Calu3 (cell line): ENCODE measurements around the gene NDST4. TPM values are rescaled to one million over a fixed set of nuclear protein-coding genes. Genes with fewer than 3 reads are reported as not detected.

Source experiments
- BruUV-seq: library from RNA; stranded (reverse); fragments of 400-500 nt; replicated peaks from 2 replicates; lab custom pipeline; 2021; lab: Mats Ljungman, UMichigan
- CTCF ChIA-PET: fragments of 300-600 bp; sonication (Branson Sonifier 250); formaldehyde crosslinking; loops from one replicate; lab custom pipeline; 2022; ENCODE audit warnings: antibody characterized with exemption; lab: Charles Lee
- DNase-seq: peaks from one replicate; pipeline ENCODE4 v3.0.0; 2022
- H3K27ac Mint-ChIP-seq: one replicate; pipeline ENCODE4 v1.8.0; 2022; ENCODE audit warnings: mixed read lengths; ENCODE audit not compliant: unreplicated experiment
- H3K27me3 Mint-ChIP-seq: one replicate; pipeline ENCODE4 v1.8.0; 2022; ENCODE audit warnings: mixed read lengths; ENCODE audit not compliant: unreplicated experiment
- H3K36me3 Mint-ChIP-seq: one replicate; pipeline ENCODE4 v1.8.0; 2022; ENCODE audit warnings: mild to moderate bottlenecking, moderate library complexity, mixed read lengths; ENCODE audit not compliant: insufficient read depth, unreplicated experiment
- H3K4me1 Mint-ChIP-seq: one replicate; pipeline ENCODE4 v1.8.0; 2022; ENCODE audit warnings: mild to moderate bottlenecking, low read depth, mixed read lengths; ENCODE audit not compliant: unreplicated experiment
- H3K4me3 Mint-ChIP-seq: one replicate; pipeline ENCODE4 v1.8.0; 2022; ENCODE audit warnings: mild to moderate bottlenecking, low read depth, moderate library complexity, mixed read lengths; ENCODE audit not compliant: unreplicated experiment
- H3K9me3 Mint-ChIP-seq: one replicate; pipeline ENCODE4 v1.8.0; 2022; ENCODE audit warnings: low read depth, mixed read lengths; ENCODE audit not compliant: unreplicated experiment
- CTCF ChIP-seq: fragments of 200-600 bp; IDR thresholded peaks from one replicate; pipeline ENCODE4 v1.8.0; 2022; ENCODE audit warnings: antibody characterized with exemption; ENCODE audit not compliant: unreplicated experiment
- intact Hi-C: fragments of 100-400 bp; cut with micrococcal nuclease; formaldehyde crosslinking; loops from one replicate; pipeline ENCODE4 v1.10.0; 2022; ENCODE audit not compliant: unreplicated experiment
- total RNA-seq: library from RNA; stranded (reverse); gene quantifications from 2 replicates; pipeline ENCODE4 v1.2.3, GENCODE V29; 2022

Gene NDST4
- total RNA-seq, 1 experiment from 2014 or later = not detected

DNA sequence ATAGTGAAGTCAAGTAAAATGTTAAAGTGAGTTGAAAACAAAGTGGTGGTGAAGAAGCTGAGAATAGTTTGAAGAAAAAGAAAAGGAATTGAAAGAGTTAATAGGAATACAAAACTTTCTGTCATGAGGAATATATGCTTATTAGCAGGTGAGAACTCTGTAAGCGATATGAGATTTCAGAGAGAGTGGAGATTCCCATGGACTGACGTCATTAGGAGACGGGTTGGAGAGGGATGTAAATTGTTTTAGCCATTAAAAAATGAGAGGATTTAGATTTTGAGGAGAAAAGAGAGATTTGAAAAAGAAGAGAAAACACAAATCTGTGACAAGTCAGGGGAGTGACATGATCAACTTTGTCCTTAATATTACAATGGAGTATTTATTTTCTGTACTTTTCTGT, 11.7 kb downstream of the NDST4 start:
- no peaks in the 10 kb centered on the region for H3K27me3 Mint-ChIP-seq
- H3K36me3 Mint-ChIP-seq = no peaks in the 10 kb centered on the region
- TF ChIP-seq CTCF = no peak
- H3K9me3 Mint-ChIP-seq = no peaks in the 10 kb centered on the region
- H3K4me1 Mint-ChIP-seq = no peaks in the 10 kb centered on the region
- no peak overlapping the region for H3K4me3 Mint-ChIP-seq
- H3K27ac Mint-ChIP-seq = no peak overlapping the region
- DNase-seq = no peak
- no TSS peak for BruUV-seq
- intact Hi-C loops = no loop called here
- CTCF ChIA-PET = no interaction called here

GRCh38 chr4:115090483-115091075, 22.8 kb downstream of the NDST4 start:
- peak; percentile 19 for TF ChIP-seq CTCF
- DNase-seq = no peak
- H3K9me3 Mint-ChIP-seq = no peaks in the 10 kb centered on the region
- BruUV-seq = no TSS peak
- no peak overlapping the region for H3K4me3 Mint-ChIP-seq
- no peaks in the 10 kb centered on the region for H3K4me1 Mint-ChIP-seq
- intact Hi-C loops = loop anchor here (2.0 kb wide), 2 partner anchors 446 to 762 kb away; no protein-coding TSS in a partner anchor
- no peaks in the 10 kb centered on the region for H3K36me3 Mint-ChIP-seq
- no peak overlapping the region for H3K27ac Mint-ChIP-seq
- CTCF ChIA-PET = no interaction called here
- H3K27me3 Mint-ChIP-seq = no peaks in the 10 kb centered on the region

DNA sequence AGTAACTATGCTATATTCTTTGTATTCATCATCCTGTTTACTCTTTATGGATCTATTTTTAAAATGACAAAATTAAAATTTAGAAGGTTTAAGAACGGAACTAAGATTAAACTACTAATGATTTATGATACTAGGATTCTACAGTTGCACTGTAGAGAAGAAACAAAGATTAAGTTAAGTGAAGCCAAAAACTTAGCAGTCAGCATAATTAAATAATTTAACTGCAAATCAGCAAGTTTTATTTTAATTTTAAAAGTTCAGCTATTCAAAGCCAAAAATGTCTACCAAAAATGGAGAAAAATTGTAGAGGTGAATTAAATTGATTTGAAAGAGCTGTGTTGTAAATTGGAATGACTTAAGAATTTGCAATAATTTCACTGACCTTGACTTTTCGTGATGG, 30.8 kb downstream of the NDST4 start:
- CTCF ChIA-PET = no interaction called here
- H3K27ac Mint-ChIP-seq = no peak overlapping the region
- BruUV-seq = no TSS peak
- H3K27me3 Mint-ChIP-seq = no peaks in the 10 kb centered on the region
- TF ChIP-seq CTCF = no peak
- peaks cover 2% of the 10 kb centered on the region for H3K9me3 Mint-ChIP-seq
- no peak overlapping the region for H3K4me3 Mint-ChIP-seq
- no peaks in the 10 kb centered on the region for H3K4me1 Mint-ChIP-seq
- H3K36me3 Mint-ChIP-seq = no peaks in the 10 kb centered on the region
- intact Hi-C loops = no loop called here
- no peak for DNase-seq

GRCh38 chr4:115076691-115077090, 36.7 kb downstream of the NDST4 start:
- no peak for TF ChIP-seq CTCF
- CTCF ChIA-PET = no interaction called here
- DNase-seq = no peak
- Mint-ChIP-seq H3K4me1 (no peaks in the 10 kb centered on the region), H3K27ac (no peak overlapping the region), H3K36me3 (no peaks in the 10 kb centered on the region), H3K27me3 (no peaks in the 10 kb centered on the region), H3K9me3 (no peaks in the 10 kb centered on the region), H3K4me3 (no peak overlapping the region)
- no TSS peak for BruUV-seq
- intact Hi-C loops = no loop called here
